Choroid plexus epithelial cell (primary cell): ENCODE measurements around the gene TMC1.
A peak's percentile ranks its signal among the peaks of the same experiment; 100 is the strongest.
"Not testable (repeated sequence)": the region's sequence is repeated elsewhere in the genome, so short reads cannot be mapped to it uniquely, and the experiment has no call there.

Source experiments
- DNase-seq: peaks from one replicate; pipeline ENCODE4 v3.0.0-alpha.2; 2010; ENCODE audit warnings: low read depth
- H3K4me3 ChIP-seq: 2 replicates; pipeline ENCODE4 v1.5.1; 2011; ENCODE audit warnings: low read depth, mild to moderate bottlenecking, control low read depth, low read length, moderate library complexity
- TF ChIP-seq, protein P1 (sequence below): conservative IDR thresholded peaks from 2 replicates; pipeline ENCODE4 v1.5.1; 2011; ENCODE audit warnings: low read depth, mild to moderate bottlenecking, control low read depth, inconsistent platforms, low read length, moderate library complexity

The TMC1 gene

DNA sequence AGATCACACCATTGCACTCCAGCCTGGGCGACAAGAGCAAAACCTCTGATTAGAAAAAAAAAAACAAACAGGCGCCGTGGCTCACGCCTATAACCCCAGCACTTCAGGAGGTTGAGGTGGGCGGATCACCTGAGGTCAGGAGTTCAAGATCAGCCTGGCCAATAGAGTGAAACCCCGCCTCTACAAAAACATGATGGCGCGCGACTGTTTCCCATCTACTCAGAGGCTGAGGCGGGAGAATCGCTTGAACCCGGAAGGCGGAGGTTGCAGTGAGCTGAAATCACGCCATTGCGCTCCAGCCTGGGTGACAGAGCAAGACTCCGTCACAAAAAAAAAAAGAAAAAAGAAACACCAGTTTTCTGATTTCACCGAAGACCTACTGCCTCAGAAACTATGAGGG is at the start of gene TMC1:
TMC1 (plus strand) TSS at position 193 of the 400 bp plus-strand sequence. CDS start 127,041 bp downstream, outside the sequence.
- H3K4me3 ChIP-seq, DNase-seq: not testable (repeated sequence)

DNA sequence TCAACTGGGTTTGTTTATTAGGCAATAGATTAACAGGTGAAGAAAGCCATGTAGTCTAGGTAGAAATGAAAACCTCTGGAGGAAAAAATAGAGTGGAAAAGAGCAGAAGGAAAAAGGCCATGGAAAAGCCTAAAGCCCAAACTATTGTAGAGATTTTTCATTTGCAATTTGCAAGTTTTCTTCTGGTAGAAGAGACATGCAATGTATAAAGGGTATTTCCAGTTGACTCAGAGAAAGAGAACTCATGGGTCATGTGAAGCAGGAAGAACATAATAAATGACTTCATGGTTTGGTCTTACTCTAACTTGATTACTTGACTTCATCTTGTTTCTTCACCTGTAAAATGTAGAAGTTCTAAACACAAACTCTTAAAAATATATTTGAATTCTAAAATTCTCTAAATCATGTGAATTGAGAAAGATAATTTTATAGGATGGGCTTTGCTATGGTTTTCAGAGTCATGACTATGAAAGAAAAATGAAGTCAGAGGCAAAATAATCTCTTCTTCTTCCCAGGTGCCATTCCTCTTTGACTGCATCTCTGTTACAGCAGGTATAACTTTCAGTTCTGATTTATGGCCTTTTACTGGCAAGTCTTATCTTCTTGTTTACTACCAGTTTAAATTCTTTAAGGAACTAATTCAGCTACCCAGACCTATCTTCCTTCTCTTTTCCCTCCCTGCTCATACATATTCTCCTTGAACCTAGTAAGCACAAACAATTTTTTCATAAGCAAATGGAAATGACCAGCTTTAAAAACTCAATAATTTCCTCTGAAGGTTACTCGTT is 47.7 kb upstream of the TMC1 start:
- TF ChIP-seq, protein P1, sequence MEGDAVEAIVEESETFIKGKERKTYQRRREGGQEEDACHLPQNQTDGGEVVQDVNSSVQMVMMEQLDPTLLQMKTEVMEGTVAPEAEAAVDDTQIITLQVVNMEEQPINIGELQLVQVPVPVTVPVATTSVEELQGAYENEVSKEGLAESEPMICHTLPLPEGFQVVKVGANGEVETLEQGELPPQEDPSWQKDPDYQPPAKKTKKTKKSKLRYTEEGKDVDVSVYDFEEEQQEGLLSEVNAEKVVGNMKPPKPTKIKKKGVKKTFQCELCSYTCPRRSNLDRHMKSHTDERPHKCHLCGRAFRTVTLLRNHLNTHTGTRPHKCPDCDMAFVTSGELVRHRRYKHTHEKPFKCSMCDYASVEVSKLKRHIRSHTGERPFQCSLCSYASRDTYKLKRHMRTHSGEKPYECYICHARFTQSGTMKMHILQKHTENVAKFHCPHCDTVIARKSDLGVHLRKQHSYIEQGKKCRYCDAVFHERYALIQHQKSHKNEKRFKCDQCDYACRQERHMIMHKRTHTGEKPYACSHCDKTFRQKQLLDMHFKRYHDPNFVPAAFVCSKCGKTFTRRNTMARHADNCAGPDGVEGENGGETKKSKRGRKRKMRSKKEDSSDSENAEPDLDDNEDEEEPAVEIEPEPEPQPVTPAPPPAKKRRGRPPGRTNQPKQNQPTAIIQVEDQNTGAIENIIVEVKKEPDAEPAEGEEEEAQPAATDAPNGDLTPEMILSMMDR = no peak
- DNase-seq = peak; percentile 87
- H3K4me3 ChIP-seq = no peak overlapping the region

DNA sequence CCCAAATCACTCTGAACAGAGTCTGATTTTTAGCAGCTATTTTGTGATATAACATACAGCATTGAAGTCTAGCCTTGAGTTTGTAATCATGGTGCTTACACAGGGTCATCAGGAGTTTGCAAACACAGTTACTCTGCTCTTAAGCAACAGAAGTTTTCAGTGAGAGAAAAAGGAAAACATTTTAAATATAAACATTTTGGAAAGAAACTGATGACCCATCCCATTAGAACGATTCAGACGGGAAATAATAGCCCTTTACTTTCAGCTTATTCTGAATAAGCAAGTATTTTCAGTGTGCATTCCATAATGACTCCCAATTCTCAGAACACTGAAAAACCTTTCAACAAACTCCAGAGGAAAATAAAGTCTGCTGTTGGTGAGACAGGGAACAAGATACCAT is 46.7 kb upstream of the TMC1 start:
- H3K4me3 ChIP-seq = no peak overlapping the region
- peak; percentile 46 for DNase-seq
- TF ChIP-seq, protein P1 = no peak

DNA sequence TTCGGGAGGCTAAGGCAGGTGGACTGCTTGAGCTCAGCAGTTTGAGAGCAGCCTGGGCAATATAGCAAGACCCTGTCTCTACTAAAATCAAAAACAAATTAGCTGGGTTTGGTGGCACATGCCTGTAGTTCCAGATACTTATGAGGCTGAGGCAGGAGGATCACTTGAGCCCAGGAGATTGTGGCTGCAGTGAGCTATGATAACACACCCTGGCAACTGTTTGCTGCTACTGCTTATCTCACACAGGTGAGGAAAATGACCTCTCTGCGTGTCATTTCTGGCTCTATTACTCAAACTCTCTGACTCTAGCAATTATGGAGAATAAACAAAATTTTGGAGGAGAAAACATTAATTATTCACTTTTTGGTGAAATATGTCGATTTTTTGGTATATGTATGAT is 45.3 kb upstream of the TMC1 start:
- H3K4me3 ChIP-seq = no peak overlapping the region
- TF ChIP-seq, protein P1 = no peak
- DNase-seq = no peak

DNA sequence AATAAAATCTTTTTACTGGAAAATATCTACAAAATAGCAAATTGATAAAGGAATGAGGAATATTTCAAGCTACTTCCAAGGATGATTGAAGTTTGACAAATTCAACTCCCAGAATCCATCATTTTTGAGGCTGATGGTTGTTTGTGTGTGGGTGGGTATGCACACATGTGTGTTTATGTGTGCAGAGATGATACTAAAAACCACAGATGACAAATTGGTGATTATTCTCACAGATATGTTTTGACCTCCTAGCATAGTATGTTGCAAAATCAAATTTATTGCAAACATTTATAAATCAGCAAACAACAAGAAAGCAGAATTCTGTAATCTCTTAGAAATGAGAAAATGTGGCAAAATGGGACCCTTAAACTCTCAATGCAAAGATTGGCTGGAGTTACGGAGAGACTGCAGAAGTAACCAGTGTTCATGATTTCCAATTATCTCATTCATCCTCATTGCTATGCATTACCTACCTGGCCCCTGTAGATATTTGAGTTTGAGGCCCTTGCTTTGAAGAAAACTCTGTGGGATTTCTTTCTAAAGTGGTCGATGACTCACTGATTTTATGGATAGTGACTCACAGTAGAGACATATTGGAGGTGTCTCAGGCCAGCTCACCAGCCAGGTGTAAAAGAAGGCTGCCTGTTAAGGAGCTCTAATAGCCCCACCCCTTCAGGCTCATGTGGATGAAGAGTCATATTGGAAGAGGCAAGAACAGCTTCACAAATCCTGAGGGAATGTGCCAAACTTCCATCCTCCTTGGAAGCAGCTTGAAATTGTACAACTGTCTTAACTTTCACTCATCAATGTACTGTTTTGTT is 44.6 kb upstream of the TMC1 start:
- TF ChIP-seq, protein P1 = no peak
- H3K4me3 ChIP-seq = no peak overlapping the region
- peak; percentile 60 for DNase-seq

DNA sequence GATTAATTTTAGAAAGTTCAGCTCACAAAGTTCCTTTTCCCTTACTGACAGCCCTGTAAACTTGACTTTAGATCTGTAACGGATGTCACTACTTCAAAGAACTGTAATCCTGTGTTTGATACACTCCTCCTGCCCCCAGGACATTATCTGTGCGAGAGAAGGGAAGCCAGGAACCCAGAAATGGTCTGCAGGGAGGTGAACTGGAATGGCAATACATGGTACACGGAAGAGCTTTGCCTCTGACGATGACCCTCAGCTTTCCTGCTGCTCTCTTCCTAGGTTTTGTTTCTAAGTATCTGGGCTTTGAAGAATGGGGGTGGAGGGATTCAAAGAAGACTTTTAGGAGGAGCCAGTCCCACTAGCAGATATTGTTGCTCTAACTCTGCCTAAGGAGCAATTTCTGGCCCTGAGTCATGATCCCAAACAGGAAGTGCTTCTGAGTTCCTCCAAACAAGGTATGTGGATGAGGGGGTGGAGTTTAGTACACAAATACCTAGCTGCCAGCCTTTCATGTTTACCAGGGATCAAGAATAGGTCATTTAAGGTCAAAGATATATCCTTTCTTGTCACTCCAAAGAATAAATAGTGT is 43.4 kb upstream of the TMC1 start:
- no peak overlapping the region for H3K4me3 ChIP-seq
- DNase-seq = peak; percentile 71
- TF ChIP-seq, protein P1 = no peak

DNA sequence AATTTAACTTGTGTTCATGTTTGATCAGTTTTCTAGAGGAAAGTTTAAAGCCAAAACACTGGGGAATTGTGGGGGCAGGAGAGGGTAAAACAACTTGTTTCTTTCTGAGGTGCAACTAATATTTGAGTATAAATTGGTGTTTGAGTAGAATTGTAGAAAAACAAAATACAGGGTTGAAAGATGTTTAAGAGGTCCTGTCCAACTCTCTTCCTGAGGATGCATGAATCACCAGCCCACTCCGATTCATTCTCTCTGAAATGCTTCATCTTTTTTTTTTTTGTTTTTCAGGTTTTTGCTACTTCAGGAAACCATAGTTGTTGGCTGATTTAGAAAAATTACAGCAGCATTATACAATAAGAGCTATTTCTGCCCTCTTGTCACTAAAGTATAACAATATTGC is 42.4 kb upstream of the TMC1 start:
- peak; percentile 47 for DNase-seq
- TF ChIP-seq, protein P1 = no peak
- no peak overlapping the region for H3K4me3 ChIP-seq

DNA sequence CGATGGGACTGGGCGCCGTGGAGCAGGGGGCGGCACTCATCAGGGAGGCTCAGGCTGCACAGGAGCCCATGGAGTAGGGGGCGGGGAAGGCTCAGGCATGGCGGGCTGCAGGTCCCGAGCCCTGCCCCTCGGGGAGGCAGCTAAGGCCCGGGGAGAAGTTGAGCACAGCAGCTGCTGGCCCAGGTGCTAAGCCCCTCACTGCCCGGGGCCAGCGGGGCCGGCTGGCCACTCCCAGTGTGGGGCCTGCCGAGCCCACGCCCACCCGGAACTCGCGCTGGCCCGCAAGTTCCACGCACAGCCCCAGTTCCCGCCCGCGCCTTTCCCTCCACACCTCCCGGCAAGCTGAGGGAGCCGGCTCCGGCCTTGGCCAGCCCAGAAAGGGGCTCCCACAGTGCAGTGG is 41.1 kb upstream of the TMC1 start:
- not testable (repeated sequence) for DNase-seq, H3K4me3 ChIP-seq
